ENCODE data around the gene TCEANC2.
A peak's percentile ranks its signal among the peaks of the same experiment; 100 is the strongest.

TCEANC2 gene

DNA sequence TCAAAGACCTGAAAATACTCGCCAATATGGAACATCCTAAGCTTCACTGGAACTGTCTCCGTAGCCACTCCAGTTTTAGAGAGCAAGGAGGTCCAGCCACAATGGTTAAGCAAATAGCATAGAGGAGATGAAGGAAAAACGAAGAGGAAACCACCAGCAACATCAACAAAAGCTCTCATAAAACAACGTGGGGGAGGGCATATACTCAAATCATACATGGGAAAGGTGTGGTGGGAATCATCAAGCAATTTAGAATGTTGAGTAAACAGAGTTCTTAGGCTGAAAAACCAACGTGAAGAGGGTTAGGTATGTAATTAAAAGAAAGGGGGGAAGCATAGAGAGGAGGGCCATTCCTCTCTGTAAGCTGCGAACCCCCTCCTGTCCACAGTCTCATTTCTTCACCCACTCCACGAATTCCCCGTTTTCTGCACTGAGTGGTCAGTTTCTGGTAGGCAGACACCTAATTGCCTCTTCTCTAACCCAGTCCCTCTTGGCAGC, 1.4 kb upstream of the TCEANC2 start:
- TF ChIP-seq, protein P1, sequence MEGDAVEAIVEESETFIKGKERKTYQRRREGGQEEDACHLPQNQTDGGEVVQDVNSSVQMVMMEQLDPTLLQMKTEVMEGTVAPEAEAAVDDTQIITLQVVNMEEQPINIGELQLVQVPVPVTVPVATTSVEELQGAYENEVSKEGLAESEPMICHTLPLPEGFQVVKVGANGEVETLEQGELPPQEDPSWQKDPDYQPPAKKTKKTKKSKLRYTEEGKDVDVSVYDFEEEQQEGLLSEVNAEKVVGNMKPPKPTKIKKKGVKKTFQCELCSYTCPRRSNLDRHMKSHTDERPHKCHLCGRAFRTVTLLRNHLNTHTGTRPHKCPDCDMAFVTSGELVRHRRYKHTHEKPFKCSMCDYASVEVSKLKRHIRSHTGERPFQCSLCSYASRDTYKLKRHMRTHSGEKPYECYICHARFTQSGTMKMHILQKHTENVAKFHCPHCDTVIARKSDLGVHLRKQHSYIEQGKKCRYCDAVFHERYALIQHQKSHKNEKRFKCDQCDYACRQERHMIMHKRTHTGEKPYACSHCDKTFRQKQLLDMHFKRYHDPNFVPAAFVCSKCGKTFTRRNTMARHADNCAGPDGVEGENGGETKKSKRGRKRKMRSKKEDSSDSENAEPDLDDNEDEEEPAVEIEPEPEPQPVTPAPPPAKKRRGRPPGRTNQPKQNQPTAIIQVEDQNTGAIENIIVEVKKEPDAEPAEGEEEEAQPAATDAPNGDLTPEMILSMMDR (IDR thresholded peaks at IDR 0.05; ENCODE audit: low read depth, low read length): no peak
- DNase-seq (ENCODE audit: extremely low read depth, low read depth): no peak

DNA sequence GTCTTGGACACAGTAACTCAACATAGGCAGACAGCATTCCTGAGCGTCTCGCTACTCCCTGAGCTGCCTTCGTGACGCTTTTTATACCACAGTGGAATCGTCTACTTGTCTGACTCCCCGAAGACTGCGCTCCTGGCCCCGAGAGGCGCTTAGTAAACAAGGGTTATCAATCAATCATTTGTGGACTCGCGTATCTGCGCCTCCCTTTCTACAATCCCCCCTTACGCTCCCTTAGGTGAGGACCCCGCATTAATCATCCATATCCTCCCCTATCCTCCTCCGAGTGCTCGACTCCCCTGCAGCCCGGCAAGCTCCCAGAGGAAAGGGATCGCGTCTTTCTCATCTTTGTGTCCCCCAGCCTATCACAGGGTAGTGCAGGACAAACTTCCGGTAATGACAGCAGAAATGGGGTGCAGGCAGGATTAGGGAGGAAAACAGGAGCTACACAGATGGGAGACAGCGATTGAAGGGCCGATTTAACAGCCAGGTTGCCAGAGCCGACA, 926 bp upstream of the TCEANC2 start:
- no peak for DNase-seq (ENCODE audit: extremely low read depth, low read depth)
- TF ChIP-seq, protein P1 (IDR thresholded peaks at IDR 0.05; ENCODE audit: low read depth, low read length): no peak

DNA sequence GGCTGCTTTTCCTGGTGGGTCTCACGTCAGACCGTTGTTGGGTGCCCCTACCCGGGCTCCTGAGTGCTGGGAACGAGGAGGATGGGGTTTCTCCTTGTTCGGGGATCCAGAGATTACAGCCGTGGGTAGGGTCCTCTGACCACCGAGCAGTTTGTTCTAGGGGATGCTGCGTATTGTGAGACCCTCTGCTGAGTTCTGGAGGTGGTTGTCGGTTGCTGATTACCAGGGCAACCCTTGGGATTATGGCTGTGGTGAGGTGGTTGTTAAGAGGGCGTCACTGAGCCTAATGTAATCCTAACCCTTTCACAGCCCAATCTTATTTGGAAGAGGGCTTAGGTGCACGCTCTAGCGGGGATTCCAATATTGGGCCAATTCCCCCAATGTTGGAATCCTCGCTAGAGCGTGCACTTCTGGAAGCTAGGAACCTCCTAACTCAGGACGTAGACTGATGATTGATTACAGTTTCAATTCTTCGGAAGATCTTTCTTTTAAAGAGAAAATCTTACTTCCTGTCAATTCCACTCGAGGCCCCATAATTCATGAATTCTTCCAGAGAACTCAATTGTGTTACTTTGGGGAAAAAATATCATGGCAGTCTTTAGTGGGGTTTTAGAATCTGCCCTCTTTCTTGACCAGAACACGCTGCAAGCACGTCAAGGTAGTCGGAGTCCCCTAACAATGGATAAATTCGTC, 483 bp downstream of the TCEANC2 start:
- DNase-seq (ENCODE audit: extremely low read depth, low read depth): no peak
- TF ChIP-seq, protein P1 (IDR thresholded peaks at IDR 0.05; ENCODE audit: low read depth, low read length): no peak

DNA sequence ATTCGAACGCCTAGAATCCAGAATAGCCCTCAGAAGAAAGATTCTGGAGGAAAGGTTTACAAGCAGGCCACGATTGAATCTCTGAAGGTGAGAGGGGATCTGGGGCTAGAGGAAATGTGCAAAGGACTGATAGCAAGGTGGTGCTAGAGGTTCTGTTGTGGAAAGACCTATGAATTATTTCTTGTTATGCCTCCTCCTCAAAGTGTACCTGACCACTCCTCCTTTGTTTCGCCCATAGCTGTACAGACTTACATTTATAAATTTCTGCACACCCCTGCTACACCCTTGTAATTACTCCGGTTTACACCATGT, 986 bp downstream of the TCEANC2 start:
- TF ChIP-seq, protein P1 (IDR thresholded peaks at IDR 0.05; ENCODE audit: low read depth, low read length): no peak
- DNase-seq (ENCODE audit: extremely low read depth, low read depth): no peak

DNA sequence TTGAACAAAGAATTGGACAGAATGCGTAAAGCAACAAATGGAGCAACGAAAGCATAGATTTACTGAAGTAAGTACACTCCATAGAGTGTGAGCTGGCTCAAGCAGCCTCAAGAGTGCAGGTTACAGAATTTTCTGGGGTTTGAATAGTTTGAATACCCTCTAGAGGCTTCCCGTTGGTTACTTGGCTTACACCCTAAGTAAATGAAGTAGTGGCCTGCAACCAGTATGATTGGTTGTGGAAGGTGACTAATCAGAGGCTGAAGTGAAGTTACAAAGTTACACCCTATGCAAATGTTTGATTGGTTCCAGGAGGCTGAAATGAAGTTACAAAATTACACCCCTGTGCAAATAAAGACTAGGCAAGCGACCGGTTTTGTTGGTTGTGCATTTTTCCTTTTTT, 10.9 kb downstream of the TCEANC2 start:
- TF ChIP-seq, protein P1 (IDR thresholded peaks at IDR 0.05; ENCODE audit: low read depth, low read length): no peak
- no peak for DNase-seq (ENCODE audit: extremely low read depth, low read depth)

DNA sequence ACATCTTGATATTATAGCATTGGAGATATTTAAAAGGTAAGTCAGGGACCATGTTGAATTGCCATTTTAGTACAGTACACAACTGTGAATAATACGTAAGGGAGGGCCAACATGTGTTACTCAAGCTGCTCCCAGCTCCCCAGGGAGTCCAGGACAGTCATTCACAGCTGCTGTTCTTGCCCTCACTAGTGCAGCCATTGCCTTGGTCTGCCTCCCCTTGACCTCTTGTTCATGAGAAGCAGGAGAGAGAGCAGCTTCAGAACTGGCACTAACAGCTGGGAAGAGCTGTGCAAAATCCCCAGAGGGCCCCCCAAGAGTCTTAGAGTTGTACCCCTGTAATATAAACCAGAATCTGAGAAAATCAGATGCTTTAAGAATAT, 16.4 kb downstream of the TCEANC2 start:
- TF ChIP-seq, protein P1 (IDR thresholded peaks at IDR 0.05; ENCODE audit: low read depth, low read length): no peak
- DNase-seq (ENCODE audit: extremely low read depth, low read depth): no peak

DNA sequence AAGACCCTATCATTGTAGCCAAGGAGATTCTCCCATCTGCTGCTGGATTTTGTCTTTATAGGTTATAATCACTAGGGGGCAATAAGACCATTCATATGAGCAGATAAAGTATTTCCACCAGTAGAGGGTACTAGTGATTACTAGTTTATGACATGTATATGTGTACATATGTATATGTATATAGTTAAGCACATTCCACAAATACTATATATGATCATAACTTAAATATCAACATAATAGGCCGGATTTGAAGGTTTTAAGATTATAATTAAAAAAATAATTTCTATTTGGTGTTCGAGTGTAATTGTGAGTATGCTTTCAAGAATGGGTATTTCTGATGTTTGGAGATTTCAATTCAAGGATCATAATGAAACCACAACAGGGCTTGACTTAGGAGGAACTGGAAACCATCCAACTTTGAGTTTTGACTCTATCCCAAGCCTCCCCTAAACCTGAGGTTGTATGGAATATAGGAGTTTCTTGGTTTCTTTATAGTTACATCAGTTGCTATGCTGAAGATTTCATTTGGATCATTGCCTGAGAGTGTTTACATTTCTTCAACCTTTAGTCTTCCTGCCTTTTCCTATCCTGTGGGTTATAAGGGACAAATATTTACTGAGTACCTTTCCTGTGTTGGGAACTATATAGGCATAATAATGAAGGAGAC, 16.9 kb downstream of the TCEANC2 start:
- TF ChIP-seq, protein P1 (IDR thresholded peaks at IDR 0.05; ENCODE audit: low read depth, low read length): peak; percentile 76
- no peak for DNase-seq (ENCODE audit: extremely low read depth, low read depth)
